GM12878 (cell line): ENCODE measurements around the gene RHOG. TPM values are rescaled to one million over a fixed set of nuclear protein-coding genes. Genes with fewer than 3 reads are reported as not detected.

Source experiments
- BACH1 ChIP-seq: fragments of 450-650 bp; IDR thresholded peaks from 2 replicates; pipeline ENCODE4 v1.6.1; 2017; ENCODE audit warnings: mild to moderate bottlenecking, borderline replicate concordance
- CBX3 ChIP-seq: fragments of 200-600 bp; sonication (generic); IDR thresholded peaks from 2 replicates; pipeline ENCODE4 v1.6.1; 2016; ENCODE audit warnings: low read depth, borderline replicate concordance
- CHD2 ChIP-seq: IDR thresholded peaks from 2 replicates; pipeline ENCODE4 v1.6.1; 2011; ENCODE audit warnings: low read depth, low read length, improper control_type of control experiment, borderline replicate concordance
- CREB1 ChIP-seq: IDR thresholded peaks from 2 replicates; pipeline ENCODE4 v1.6.1; 2012; ENCODE audit warnings: low read depth, mild to moderate bottlenecking, inconsistent platforms
- EP300 ChIP-seq, 2 experiments: fragments of 150-350 bp in 1 of 2; IDR thresholded peaks; 2 replicates each; pipeline ENCODE4 v1.6.1; 2011 to 2012; ENCODE audit warnings: low read depth in 2 of 2, low read length in 2 of 2, borderline replicate concordance in 1 of 2, improper control_type of control experiment in 1 of 2, inconsistent platforms in 1 of 2; ENCODE audit not compliant: control insufficient read depth in 1 of 2
- EZH2 ChIP-seq: IDR thresholded peaks from 2 replicates; pipeline ENCODE4 v1.6.1; 2012; ENCODE audit warnings: low read depth, mild to moderate bottlenecking, control low read depth, inconsistent platforms, low read length, borderline replicate concordance; ENCODE audit not compliant: control insufficient read depth
- GABPA ChIP-seq: IDR thresholded peaks from 2 replicates; pipeline ENCODE4 v1.6.1; 2014; ENCODE audit warnings: antibody characterized with exemption, low read depth, mild to moderate bottlenecking, inconsistent platforms
- IRF4 ChIP-seq: IDR thresholded peaks from 2 replicates; pipeline ENCODE4 v1.6.1; 2011; ENCODE audit warnings: low read depth, low read length
- IRF5 ChIP-seq: fragments of 450-650 bp; IDR thresholded peaks from 2 replicates; pipeline ENCODE4 v1.6.1; 2017; ENCODE audit warnings: borderline replicate concordance
- KAT2A ChIP-seq: conservative IDR thresholded peaks from 2 replicates; pipeline ENCODE4 v1.6.1; 2011; ENCODE audit warnings: low read depth, low read length; ENCODE audit not compliant: control insufficient read depth
- MEF2A ChIP-seq: IDR thresholded peaks from 2 replicates; pipeline ENCODE4 v1.6.1; 2011; ENCODE audit warnings: low read depth, mild to moderate bottlenecking, low read length, moderate library complexity; ENCODE audit not compliant: insufficient read depth
- MEF2B ChIP-seq: fragments of 450-650 bp; IDR thresholded peaks from 2 replicates; pipeline ENCODE4 v1.6.1; 2018; ENCODE audit warnings: mild to moderate bottlenecking, moderate library complexity; ENCODE audit not compliant: partially characterized antibody, poor library complexity, severe bottlenecking
- NFIC ChIP-seq: IDR thresholded peaks from 2 replicates; pipeline ENCODE4 v1.6.1; 2012; ENCODE audit warnings: low read depth, mild to moderate bottlenecking, inconsistent platforms, low read length, moderate library complexity
- NRF1 ChIP-seq: conservative IDR thresholded peaks from 2 replicates; pipeline ENCODE4 v1.6.1; 2011; ENCODE audit warnings: mild to moderate bottlenecking, low read depth, low read length, improper control_type of control experiment
- RAD21 ChIP-seq: IDR thresholded peaks from 2 replicates; pipeline ENCODE4 v1.6.1; 2011; ENCODE audit warnings: mild to moderate bottlenecking, low read depth, low read length, moderate library complexity; ENCODE audit not compliant: insufficient read depth
- RBBP5 ChIP-seq: fragments of 200-600 bp; sonication (generic); conservative IDR thresholded peaks from 2 replicates; pipeline ENCODE4 v1.6.1; 2016
- SIX5 ChIP-seq: IDR thresholded peaks from 2 replicates; pipeline ENCODE4 v1.6.1; 2011; ENCODE audit warnings: mild to moderate bottlenecking, low read depth, low read length, moderate library complexity; ENCODE audit not compliant: severe bottlenecking
- SPI1 ChIP-seq: IDR thresholded peaks from 2 replicates; pipeline ENCODE4 v1.6.1; 2011; ENCODE audit warnings: low read depth, mild to moderate bottlenecking, low read length, moderate library complexity, borderline replicate concordance; ENCODE audit not compliant: insufficient read depth
- STAT1 ChIP-seq: fragments of 450-650 bp; conservative IDR thresholded peaks from 2 replicates; pipeline ENCODE4 v1.6.1; 2014; ENCODE audit warnings: antibody characterized with exemption, mild to moderate bottlenecking
- TCF12 ChIP-seq: IDR thresholded peaks from 2 replicates; pipeline ENCODE4 v1.6.1; 2011; ENCODE audit warnings: low read depth, mild to moderate bottlenecking, low read length
- ZNF274 ChIP-seq: IDR thresholded peaks from one replicate; pipeline ENCODE4 v1.8.0; 2011; ENCODE audit not compliant: insufficient read length, insufficient read depth
- polyA plus RNA-seq, 11 experiments: library from polyadenylated mRNA; depleted of rRNA in 4 of 11; unstranded in 6 of 11; stranded (reverse) in 5 of 11; fragments of >200 nt; fragmentation: Nextera tagmentation in 4 of 11; fragmentation: Illumina TruSeq in 1 of 11; extraction: Ambion mirVana in 4 of 11; extraction: Trizol in 1 of 11; gene quantifications; 1 replicate in 1 of 11; 2 replicates in 10 of 11; pipeline versions ENCODE4 v1.2.1 to v1.2.3, GENCODE V29; 2011 to 2016; ENCODE audit warnings: inconsistent platforms in 2 of 11, missing spikeins in 2 of 11, low read depth in 1 of 11
- total RNA-seq, 4 experiments: library from RNA; depleted of rRNA in 3 of 4; stranded (reverse); fragments of >200 nt in 3 of 4; fragmentation: Illumina TruSeq in 1 of 4; extraction: Trizol in 1 of 4; gene quantifications; 2 replicates each; pipeline versions ENCODE4 v1.2.1 to v1.2.3, GENCODE V29; 2013 to 2021
- TF ChIP-seq, protein P1 (sequence below): IDR thresholded peaks from 2 replicates; pipeline ENCODE4 v1.6.1; 2012; ENCODE audit warnings: low read depth, low read length, improper control_type of control experiment

Gene RHOG
- total and polyA plus RNA-seq, 10 of the 15 experiments (the other 5 are each of a cell fraction or from before 2014, with no cell fraction given), result 16.0 to 172 (median 94.8) TPM

DNA sequence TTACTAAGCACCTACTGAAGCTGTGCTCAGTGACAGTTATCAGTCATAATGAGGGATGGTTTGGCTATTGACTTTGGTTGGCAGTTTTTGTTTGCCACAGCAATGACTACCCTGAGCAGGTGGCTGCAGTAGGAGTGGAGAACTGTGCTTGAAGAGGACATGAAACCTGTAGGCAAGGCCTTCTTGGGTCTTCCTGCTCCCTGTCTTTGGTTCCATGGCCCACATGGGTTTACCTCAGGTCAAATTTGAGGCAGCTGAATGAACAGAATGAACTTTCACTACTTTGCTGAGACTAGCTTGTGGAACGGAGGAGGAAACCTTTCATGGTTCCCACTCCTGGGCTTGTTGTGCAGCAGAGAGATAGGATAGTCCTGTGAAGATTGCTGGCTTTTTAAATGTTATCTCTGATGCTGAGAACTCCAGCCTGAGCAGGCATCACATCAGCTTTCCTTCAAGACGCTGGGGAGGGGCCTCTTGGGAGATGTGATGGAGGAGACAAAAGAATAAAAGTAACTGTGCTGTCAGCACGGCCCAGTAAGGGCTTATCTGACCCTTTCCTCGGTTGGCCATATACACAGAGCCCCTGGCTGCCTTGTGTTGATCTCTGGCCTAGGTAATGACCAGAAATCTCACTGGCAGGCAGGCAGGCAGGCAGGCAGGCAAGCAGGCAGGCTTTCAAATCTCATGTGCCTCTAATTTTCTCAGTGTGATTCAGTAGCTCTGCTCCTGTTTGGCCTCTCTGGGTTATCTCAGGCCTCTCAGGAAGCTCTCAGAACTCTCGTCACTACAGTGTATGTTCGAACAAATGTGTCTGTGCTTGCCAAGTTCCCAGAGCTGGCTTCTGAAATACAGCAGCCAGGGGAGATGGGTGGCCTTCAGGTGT, 26.7 kb upstream of the RHOG start (continued):
- no peak for TF ChIP-seq SIX5
- TF ChIP-seq, protein P1, sequence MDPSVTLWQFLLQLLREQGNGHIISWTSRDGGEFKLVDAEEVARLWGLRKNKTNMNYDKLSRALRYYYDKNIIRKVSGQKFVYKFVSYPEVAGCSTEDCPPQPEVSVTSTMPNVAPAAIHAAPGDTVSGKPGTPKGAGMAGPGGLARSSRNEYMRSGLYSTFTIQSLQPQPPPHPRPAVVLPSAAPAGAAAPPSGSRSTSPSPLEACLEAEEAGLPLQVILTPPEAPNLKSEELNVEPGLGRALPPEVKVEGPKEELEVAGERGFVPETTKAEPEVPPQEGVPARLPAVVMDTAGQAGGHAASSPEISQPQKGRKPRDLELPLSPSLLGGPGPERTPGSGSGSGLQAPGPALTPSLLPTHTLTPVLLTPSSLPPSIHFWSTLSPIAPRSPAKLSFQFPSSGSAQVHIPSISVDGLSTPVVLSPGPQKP, result no peak
- TF ChIP-seq GABPA, result no peak
- TF ChIP-seq IRF5, result no peak
- 0 out of 2 replicates have a peak, but pooled peaks have one; percentile 19 for TF ChIP-seq MEF2A
- peak; percentile 53 for TF ChIP-seq MEF2B
- TF ChIP-seq STAT1, result no peak
- no peak for TF ChIP-seq EZH2
- no peak for TF ChIP-seq NRF1
- TF ChIP-seq SPI1, result 0 out of 2 replicates have a peak, but pooled peaks have one; percentile 5
- no peak for TF ChIP-seq BACH1
- TF ChIP-seq NFIC, result 0 out of 2 replicates have a peak, but pooled peaks have one; percentile 20
- TF ChIP-seq KAT2A, result no peak
- TF ChIP-seq EP300 (IDR thresholded peaks at IDR 0.05; ENCODE audit: borderline replicate concordance in 1 of 2, control insufficient read depth in 1 of 2, low read depth in 2 of 2, low read length in 2 of 2), result no peak
- TF ChIP-seq ZNF274, result no peak
- peak; percentile 67; the same call in 1 of the 2 replicates for TF ChIP-seq TCF12
- TF ChIP-seq CBX3, result no peak
- 0 out of 2 replicates have a peak, but pooled peaks have one; percentile 10 for TF ChIP-seq CREB1
- no peak for TF ChIP-seq RBBP5
- TF ChIP-seq IRF4, result no peak
- no peak for TF ChIP-seq RAD21
- no peak for TF ChIP-seq CHD2
- TF ChIP-seq, all 136 proteins: peak for 15
